WERI-Rb-1 (cell line): ENCODE data around the gene SPA17.

ENCODE experiments used
- DNase-seq: peaks from one replicate; pipeline ENCODE4 v3.0.0-alpha.2; 2020
- H3K27ac ChIP-seq: fragments of 250-450 bp; sonication (Bioruptor Pico); 2 replicates; pipeline ENCODE4 v1.5.1; 2020; ENCODE audit warnings: mild to moderate bottlenecking, moderate library complexity
- H3K27me3 ChIP-seq: fragments of 250-450 bp; sonication (Bioruptor Pico); 2 replicates; pipeline ENCODE4 v1.5.1; 2021; ENCODE audit warnings: mild to moderate bottlenecking, low read depth, moderate library complexity; ENCODE audit not compliant: insufficient read depth, severe bottlenecking
- H3K36me3 ChIP-seq: fragments of 250-450 bp; sonication (Bioruptor Pico); 2 replicates; pipeline ENCODE4 v1.5.1; 2020; ENCODE audit warnings: mild to moderate bottlenecking, moderate library complexity
- H3K4me3 ChIP-seq: 2 replicates; pipeline ENCODE4 v1.5.1; 2011; ENCODE audit warnings: low read depth, mild to moderate bottlenecking, control low read depth, low read length
- H3K9me3 ChIP-seq: fragments of 250-450 bp; sonication (Bioruptor Pico); 2 replicates; pipeline ENCODE4 v1.5.1; 2021; ENCODE audit warnings: mild to moderate bottlenecking, moderate library complexity; ENCODE audit not compliant: severe bottlenecking
- CTCF ChIP-seq: IDR thresholded peaks from 2 replicates; pipeline ENCODE4 v1.5.1; 2011; ENCODE audit warnings: low read depth, mild to moderate bottlenecking, control low read depth, inconsistent platforms, low read length

Gene SPA17

GRCh38 chr11:124673333-124674167, at the start of gene SPA17, which contains the start of gene SIAE:
TSS of gene SPA17 (plus strand) at chr11:124673904. CDS start at chr11:124675265, 1,361 bp downstream.
TSS of gene SIAE (minus strand) at chr11:124673739. CDS start at chr11:124673708, 31 bp downstream.
- DNase-seq, result peak; percentile 96

GRCh38 chr11:124625504-124626168, 48.1 kb upstream of the SPA17 start:
- no peaks in the 10 kb centered on the region for H3K27me3 ChIP-seq
- TF ChIP-seq CTCF, result no peak
- H3K36me3 ChIP-seq, result peaks cover 47% of the 10 kb centered on the region
- H3K27ac ChIP-seq, result no peak overlapping the region
- no peaks in the 10 kb centered on the region for H3K9me3 ChIP-seq
- no peak overlapping the region for H3K4me3 ChIP-seq
- DNase-seq, result no peak

More at GRCh38 chr11:124673333-124674167, at the start of gene SPA17, which contains the start of gene SIAE:
- Histone ChIP-seq H3K9me3 (no peaks in the 10 kb centered on the region), H3K36me3 (no peaks in the 10 kb centered on the region; the same call in 1 of the 2 replicates), H3K27ac (peak within 1 kb of the TSS; percentile 68), H3K4me3 (peak within 1 kb of the TSS; percentile 49), H3K27me3 (no peaks in the 10 kb centered on the region)
- no peak for TF ChIP-seq CTCF

GRCh38 chr11:124627546-124627945, 46.2 kb upstream of the SPA17 start:
- Histone ChIP-seq H3K36me3 (peaks cover 65% of the 10 kb centered on the region), H3K27ac (no peak overlapping the region), H3K4me3 (no peak overlapping the region), H3K9me3 (no peaks in the 10 kb centered on the region), H3K27me3 (no peaks in the 10 kb centered on the region)
- no peak for DNase-seq
- TF ChIP-seq CTCF, result no peak

- Histone ChIP-seq H3K36me3 (peaks cover 82% of the 10 kb centered on the region), H3K9me3 (no peaks in the 10 kb centered on the region), H3K4me3 (no peak overlapping the region), H3K27me3 (no peaks in the 10 kb centered on the region), H3K27ac (no peak overlapping the region)
- TF ChIP-seq CTCF, result no peak
- DNase-seq, result no peak
Observed at GRCh38 chr11:124629961-124630360, 43.7 kb upstream of the SPA17 start.

GRCh38 chr11:124633355-124633754, 40.3 kb upstream of the SPA17 start:
- Histone ChIP-seq H3K27me3 (no peaks in the 10 kb centered on the region), H3K9me3 (no peaks in the 10 kb centered on the region), H3K4me3 (no peak overlapping the region), H3K27ac (no peak overlapping the region), H3K36me3 (peaks cover 66% of the 10 kb centered on the region)
- TF ChIP-seq CTCF, result no peak
- no peak for DNase-seq
